T-cell (primary cell): Measurements from ENCODE around the gene FBXL13. TPM values are rescaled to one million over a fixed set of nuclear protein-coding genes. Genes with fewer than 3 reads are reported as not detected.
"Not testable (repeated sequence)": the region's sequence is repeated elsewhere in the genome, so short reads cannot be mapped to it uniquely, and the experiment has no call there.

Source experiments
- ATAC-seq, 4 experiments: fragments of 200-7000 bp in 3 of 4; fragments of 150-1000 bp in 1 of 4; cut with Tn5 transposase; replicated peaks in 1 of 4; 1 replicate in 3 of 4; 2 replicates in 1 of 4; pipeline ENCODE4 v1.10.0; 2021; ENCODE audit warnings: moderate library complexity in 3 of 4, mild to moderate bottlenecking in 2 of 4, moderate number of reproducible peaks in 1 of 4
- CTCF ChIA-PET, 2 donors: fragments of 300-600 bp; sonication (Branson Sonifier 250); formaldehyde crosslinking; loops; one replicate each; lab custom pipeline; 2022; ENCODE audit warnings: antibody characterized with exemption in 2 of 2; lab: Charles Lee
- POLR2A ChIA-PET, 2 donors: fragments of 300-600 bp; sonication (Branson Sonifier 250); formaldehyde crosslinking; loops; one replicate each; lab custom pipeline; 2022; ENCODE audit warnings: antibody characterized with exemption in 2 of 2; lab: Charles Lee
- DNase-seq, 35 experiments: peaks; one replicate each; pipeline versions ENCODE4 v3.0.0 to v3.0.0-alpha.2; 2013 to 2023
- H3K27ac ChIP-seq: one replicate; pipeline ENCODE4 v1.5.1; 2013; ENCODE audit warnings: low read length
- H3K27me3 ChIP-seq, 2 experiments: replicated peaks in 1 of 2; 1 replicate in 1 of 2; 2 replicates in 1 of 2; pipeline versions ENCODE4 v1.6.1 to v1.7.0; 2013; ENCODE audit warnings: low read length in 1 of 2, mixed read lengths in 1 of 2; ENCODE audit not compliant: control insufficient read depth in 2 of 2, insufficient read depth in 2 of 2; ENCODE audit errors: extremely low read depth in 1 of 2
- H3K36me3 ChIP-seq, 2 donors: 1 replicate in 1 of 2; 2 replicates in 1 of 2; pipeline versions ENCODE4 v1.6.1 to v1.7.0; 2013; ENCODE audit warnings: low read length in 1 of 2; ENCODE audit not compliant: control insufficient read depth in 2 of 2, insufficient read depth in 1 of 2; ENCODE audit errors: extremely low read depth in 1 of 2
- H3K4me1 ChIP-seq, 2 experiments: 1 replicate in 1 of 2; 2 replicates in 1 of 2; pipeline versions ENCODE4 v1.6.1 to v1.7.0; 2013; ENCODE audit warnings: low read length in 2 of 2, mixed read lengths in 1 of 2; ENCODE audit not compliant: insufficient read depth in 2 of 2, control insufficient read depth in 1 of 2; ENCODE audit errors: extremely low read depth in 1 of 2
- H3K4me3 ChIP-seq, 2 donors: 1 replicate in 1 of 2; 2 replicates in 1 of 2; pipeline versions ENCODE4 v1.5.1 to v1.7.0; 2013; ENCODE audit warnings: mild to moderate bottlenecking in 2 of 2, low read length in 1 of 2, moderate library complexity in 1 of 2; ENCODE audit not compliant: control insufficient read depth in 1 of 2; ENCODE audit errors: extremely low read depth in 1 of 2
- H3K9me3 ChIP-seq: 2 replicates; pipeline ENCODE4 v1.7.0; 2013
- H3K27ac Mint-ChIP-seq, 2 donors: one replicate each; pipeline ENCODE4 v1.8.0; 2020 to 2021; ENCODE audit warnings: mild to moderate bottlenecking in 2 of 2, mixed read lengths in 2 of 2
- H3K27me3 Mint-ChIP-seq, 2 donors: one replicate each; pipeline ENCODE4 v1.8.0; 2021 to 2022; ENCODE audit warnings: mixed read lengths in 2 of 2
- H3K36me3 Mint-ChIP-seq: one replicate; pipeline ENCODE4 v1.8.0; 2021; ENCODE audit warnings: mixed read lengths
- H3K4me1 Mint-ChIP-seq, 3 donors: one replicate each; pipeline ENCODE4 v1.8.0; 2020 to 2022; ENCODE audit warnings: mixed read lengths in 3 of 3, mild to moderate bottlenecking in 1 of 3
- H3K4me3 Mint-ChIP-seq, 3 donors: one replicate each; pipeline ENCODE4 v1.8.0; 2020 to 2022; ENCODE audit warnings: mild to moderate bottlenecking in 3 of 3, mixed read lengths in 3 of 3, moderate library complexity in 3 of 3
- H3K9me3 Mint-ChIP-seq, 3 donors: one replicate each; pipeline ENCODE4 v1.8.0; 2020 to 2022; ENCODE audit warnings: mixed read lengths in 3 of 3
- WGBS: methylation state at CpG from one replicate; pipeline ENCODE4 v1.1.5; 2013; ENCODE audit warnings: missing lambda C conversion rate; ENCODE audit not compliant: insufficient coverage; 5-methylcytosine and 5-hydroxymethylcytosine counted together
- total RNA-seq, 35 experiments: library from RNA in 6 of 35; stranded (reverse) in 6 of 35; fragments of 120-200 nt in 1 of 35; gene quantifications; one replicate each; pipeline versions ENCODE4 v1.2.1 to v1.2.4 and lab custom pipeline; 2013 to 2026

FBXL13 gene
- total RNA-seq, 5 donors from 2014 or later (not counting 1 experiment from before 2014, with no cell fraction given): 1.3 to 2.7 (median 1.4) TPM

- H3K4me3 Mint-ChIP-seq: no peak overlapping the region
- POLR2A ChIA-PET: no interaction called here
- DNase-seq (no peak), ATAC-seq (no peak)
- Histone ChIP-seq H3K27me3 (no peaks in the 10 kb centered on the region), H3K9me3 (no peaks in the 10 kb centered on the region), H3K4me1 (no peaks in the 10 kb centered on the region), H3K4me3 (no peak overlapping the region), H3K36me3 (peaks cover 6 to 16% of the 10 kb centered on the region in 2 donors), H3K27ac (no peak overlapping the region)
- H3K36me3 Mint-ChIP-seq: peaks cover 55% of the 10 kb centered on the region
- CTCF ChIA-PET: no interaction called here
- peaks cover 0 to 11% (median 0%) of the 10 kb centered on the region in 3 donors for H3K4me1 Mint-ChIP-seq
- H3K9me3 Mint-ChIP-seq: peaks cover 3 to 5% (median 4%) of the 10 kb centered on the region in 3 donors
- no peaks in the 10 kb centered on the region for H3K27me3 Mint-ChIP-seq
- H3K27ac Mint-ChIP-seq: no peak overlapping the region
These were observed 42.4 kb upstream of the FBXL13 start for GRCh38 chr7:103116991-103117390.

DNA sequence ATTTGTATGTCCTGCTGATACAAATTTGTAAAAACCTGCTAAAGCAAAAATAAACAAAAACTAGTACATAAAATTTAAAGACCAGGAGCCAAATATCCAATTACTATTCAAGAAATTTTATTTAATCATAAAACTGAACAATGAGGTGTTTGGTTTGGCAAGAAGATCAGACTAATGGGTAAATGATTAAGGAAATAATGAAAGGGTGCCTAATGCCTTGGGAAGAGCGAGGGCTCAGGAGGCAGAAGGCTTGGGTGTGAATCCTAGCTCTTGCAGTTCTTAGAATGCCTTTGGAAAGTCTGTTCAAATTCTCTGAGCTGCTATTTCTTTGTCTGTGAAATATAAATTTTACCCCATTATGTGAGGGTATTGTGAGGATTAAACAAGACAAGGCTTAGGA lies 41.9 kb upstream of the FBXL13 start:
- peaks cover 6 to 13% of the 10 kb centered on the region in 2 donors for H3K36me3 ChIP-seq
- no peaks in the 10 kb centered on the region for H3K9me3 ChIP-seq
- no peak for ATAC-seq
- DNase-seq: no peak
- no peak overlapping the region for H3K4me3 ChIP-seq
- H3K27me3 ChIP-seq: no peaks in the 10 kb centered on the region
- no CpG with 5 or more reads among the region's 1 CpG for WGBS
- no peaks in the 10 kb centered on the region for H3K27me3 Mint-ChIP-seq
- H3K27ac ChIP-seq: no peak overlapping the region
- CTCF ChIA-PET: no interaction called here
- H3K4me1 ChIP-seq: no peaks in the 10 kb centered on the region
- peaks cover 3 to 5% (median 4%) of the 10 kb centered on the region in 3 donors for H3K9me3 Mint-ChIP-seq
- POLR2A ChIA-PET: no interaction called here
- peaks cover 55% of the 10 kb centered on the region for H3K36me3 Mint-ChIP-seq
- no peak overlapping the region for H3K27ac Mint-ChIP-seq
- peaks cover 0 to 6% (median 0%) of the 10 kb centered on the region in 3 donors for H3K4me1 Mint-ChIP-seq
- no peak overlapping the region for H3K4me3 Mint-ChIP-seq

DNA sequence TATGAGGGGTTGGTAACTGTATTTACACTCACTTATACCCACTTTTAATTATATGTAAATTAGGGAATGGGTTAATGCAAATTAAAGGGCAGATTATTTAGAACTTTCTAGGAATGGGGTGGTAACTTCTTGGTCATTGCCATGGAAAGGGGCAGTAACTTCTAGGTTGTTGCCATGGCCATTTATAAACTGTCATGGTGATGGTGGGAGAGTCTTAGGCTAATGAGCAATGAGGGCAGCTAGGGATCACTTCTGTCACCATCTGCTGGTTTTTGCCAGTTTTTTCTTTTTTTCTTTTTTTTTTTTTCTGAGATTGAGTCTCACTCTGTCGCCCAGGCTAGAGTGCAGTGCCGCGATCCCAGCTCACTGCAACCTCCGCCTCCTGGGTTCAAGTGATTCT lies 41.2 kb upstream of the FBXL13 start:
- H3K27me3 ChIP-seq: no peaks in the 10 kb centered on the region
- no peaks in the 10 kb centered on the region for H3K9me3 ChIP-seq
- 100% methylated on average over 4 of the region's 4 CpGs for WGBS
- no peak for DNase-seq
- CTCF ChIA-PET: no interaction called here
- H3K36me3 ChIP-seq: peaks cover 4 to 12% of the 10 kb centered on the region in 2 donors
- no peak overlapping the region for H3K4me3 Mint-ChIP-seq
- H3K27me3 Mint-ChIP-seq: no peaks in the 10 kb centered on the region
- peaks cover 0 to 6% (median 0%) of the 10 kb centered on the region in 3 donors for H3K4me1 Mint-ChIP-seq
- no peak overlapping the region for H3K27ac Mint-ChIP-seq
- H3K9me3 Mint-ChIP-seq: peaks cover 3 to 8% (median 4%) of the 10 kb centered on the region in 3 donors
- H3K27ac ChIP-seq: no peak overlapping the region
- no peaks in the 10 kb centered on the region for H3K4me1 ChIP-seq
- no peak for ATAC-seq
- peaks cover 55% of the 10 kb centered on the region for H3K36me3 Mint-ChIP-seq
- H3K4me3 ChIP-seq: no peak overlapping the region
- POLR2A ChIA-PET: no interaction called here

DNA sequence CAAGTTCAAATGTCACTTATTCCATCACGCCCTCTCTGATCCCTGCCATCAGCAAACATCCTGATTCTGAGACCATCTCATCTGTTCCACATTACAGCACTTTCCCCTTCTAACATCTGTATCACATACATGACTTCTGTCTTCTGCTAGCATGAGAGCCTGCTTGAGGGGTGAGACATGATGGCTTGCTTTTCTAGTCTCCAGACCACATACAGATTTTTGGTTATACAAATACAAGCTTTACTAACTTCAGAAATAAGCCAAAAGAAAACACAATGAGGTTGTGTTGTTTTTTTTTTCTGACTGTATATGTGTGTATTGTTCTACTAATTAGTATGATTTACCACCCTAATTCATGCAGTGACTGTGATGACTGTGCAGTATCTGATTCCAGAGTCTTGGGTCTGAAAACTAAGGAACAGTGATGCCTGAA lies 40.0 kb upstream of the FBXL13 start:
- no peak overlapping the region for H3K27ac ChIP-seq
- 100% methylated on average over 1 of the region's 1 CpG for WGBS
- Mint-ChIP-seq H3K27me3 (no peaks in the 10 kb centered on the region), H3K4me1 (peaks cover 0 to 6% (median 0%) of the 10 kb centered on the region in 3 donors), H3K27ac (no peak overlapping the region), H3K9me3 (peaks cover 4 to 15% (median 5%) of the 10 kb centered on the region in 3 donors), H3K36me3 (peaks cover 59% of the 10 kb centered on the region), H3K4me3 (no peak overlapping the region)
- no peaks in the 10 kb centered on the region for H3K27me3 ChIP-seq
- no peaks in the 10 kb centered on the region for H3K4me1 ChIP-seq
- ATAC-seq: no peak
- H3K36me3 ChIP-seq: peaks cover 0 to 12% of the 10 kb centered on the region in 2 donors
- H3K4me3 ChIP-seq: no peak overlapping the region
- DNase-seq: no peak
- ChIA-PET POLR2A (no interaction called here), CTCF (no interaction called here)
- H3K9me3 ChIP-seq: no peaks in the 10 kb centered on the region

DNA sequence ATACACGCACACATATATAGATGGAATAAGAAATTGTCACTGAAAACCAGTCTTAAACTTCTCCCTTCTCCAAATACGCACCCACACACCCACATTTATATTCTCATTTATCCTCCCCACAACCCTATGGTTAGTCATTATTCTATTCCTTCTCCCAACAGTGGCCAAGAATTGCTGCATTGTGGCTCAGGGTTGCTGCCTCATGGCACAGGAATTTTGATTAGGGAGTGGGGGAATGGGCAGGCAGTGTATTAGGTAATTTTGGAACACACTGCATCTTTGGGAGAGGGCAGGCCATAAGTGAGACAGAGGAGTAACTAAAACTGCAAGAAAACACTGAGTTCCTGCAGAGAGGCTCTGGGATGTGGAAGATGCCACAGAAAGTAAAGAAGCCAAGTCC lies 38.6 kb upstream of the FBXL13 start:
- ChIA-PET CTCF (no interaction called here), POLR2A (no interaction called here)
- no peaks in the 10 kb centered on the region for H3K9me3 ChIP-seq
- peaks cover 0 to 6% (median 2%) of the 10 kb centered on the region in 3 donors for H3K4me1 Mint-ChIP-seq
- ATAC-seq (no peak), DNase-seq (no peak)
- no peak overlapping the region for H3K4me3 Mint-ChIP-seq
- no CpG with 5 or more reads among the region's 2 CpGs for WGBS
- H3K4me3 ChIP-seq: no peak overlapping the region
- H3K4me1 ChIP-seq: no peaks in the 10 kb centered on the region
- no peaks in the 10 kb centered on the region for H3K27me3 Mint-ChIP-seq
- H3K36me3 Mint-ChIP-seq: peaks cover 68% of the 10 kb centered on the region
- H3K27ac Mint-ChIP-seq: no peak overlapping the region
- no peak overlapping the region for H3K27ac ChIP-seq
- H3K9me3 Mint-ChIP-seq: peaks cover 4 to 21% (median 15%) of the 10 kb centered on the region in 3 donors
- no peaks in the 10 kb centered on the region for H3K27me3 ChIP-seq
- peaks cover 0 to 12% of the 10 kb centered on the region in 2 donors for H3K36me3 ChIP-seq

GRCh38 chr7:103106703-103107070 lies 32.1 kb upstream of the FBXL13 start:
- H3K27me3 Mint-ChIP-seq, H3K4me3 ChIP-seq, ATAC-seq, H3K27ac ChIP-seq, H3K27me3 ChIP-seq, DNase-seq, H3K9me3 ChIP-seq, POLR2A ChIA-PET, H3K4me1 ChIP-seq, H3K4me3 Mint-ChIP-seq, H3K4me1 Mint-ChIP-seq: not testable (repeated sequence)
- CTCF ChIA-PET: interaction anchor here (0.6 to 0.7 kb wide), 2 partner anchors 18 to 1812 kb away, joined by 6 to 8 read pairs; no protein-coding TSS in a partner anchor
- H3K27ac Mint-ChIP-seq: peak overlapping the region in 1 of 2 donors; percentile 29
- 98% methylated on average over 5 of the region's 6 CpGs for WGBS
- H3K9me3 Mint-ChIP-seq: peaks cover 0 to 17% (median 12%) of the 10 kb centered on the region in 3 donors
- peaks cover 0 to 13% of the 10 kb centered on the region in 2 donors for H3K36me3 ChIP-seq
- H3K36me3 Mint-ChIP-seq: peaks cover 63% of the 10 kb centered on the region
